HFFc6 (cell line): ENCODE data around the gene FAM83G. TPM values are rescaled to one million over a fixed set of nuclear protein-coding genes. Genes with fewer than 3 reads are reported as not detected.

Experiments used
- DNase-seq: peaks from one replicate; pipeline ENCODE4 v3.0.0-alpha.2; 2018
- H3K27ac Mint-ChIP-seq: 2 replicates; pipeline ENCODE4 v1.8.0; 2020; ENCODE audit warnings: mild to moderate bottlenecking, mixed read lengths
- H3K27me3 Mint-ChIP-seq: 2 replicates; pipeline ENCODE4 v1.8.0; 2021; ENCODE audit warnings: mild to moderate bottlenecking, moderate library complexity, mixed read lengths; ENCODE audit not compliant: insufficient read depth
- H3K36me3 Mint-ChIP-seq: 2 replicates; pipeline ENCODE4 v1.8.0; 2021; ENCODE audit warnings: low read depth, mixed read lengths
- H3K4me1 Mint-ChIP-seq: 2 replicates; pipeline ENCODE4 v1.8.0; 2020; ENCODE audit warnings: low read depth, mixed read lengths
- H3K4me3 Mint-ChIP-seq: 2 replicates; pipeline ENCODE4 v1.8.0; 2020; ENCODE audit warnings: mild to moderate bottlenecking, moderate library complexity, mixed read lengths
- H3K9me3 Mint-ChIP-seq: 2 replicates; pipeline ENCODE4 v1.8.0; 2020; ENCODE audit warnings: mild to moderate bottlenecking, mixed read lengths
- total RNA-seq, 6 experiments: library from RNA; stranded (reverse); fragmentation: NEBNext Ultra II Directional; extraction: Animal tissue kit (Norgen Biotek cat#: 25700); gene quantifications; 2 replicates in 1 of 6; 3 replicates in 5 of 6; pipeline ENCODE4 v1.2.3, GENCODE V29; 2021
- TF ChIP-seq, protein P1 (sequence below): fragments of 200-600 bp; sonication (generic); IDR thresholded peaks from 2 replicates; pipeline ENCODE4 v1.5.0; 2021; ENCODE audit warnings: antibody characterized with exemption, mild to moderate bottlenecking

Gene FAM83G
- total RNA-seq, 6 experiments from 2014 or later: 21.0 to 24.0 (median 21.7) TPM

DNA sequence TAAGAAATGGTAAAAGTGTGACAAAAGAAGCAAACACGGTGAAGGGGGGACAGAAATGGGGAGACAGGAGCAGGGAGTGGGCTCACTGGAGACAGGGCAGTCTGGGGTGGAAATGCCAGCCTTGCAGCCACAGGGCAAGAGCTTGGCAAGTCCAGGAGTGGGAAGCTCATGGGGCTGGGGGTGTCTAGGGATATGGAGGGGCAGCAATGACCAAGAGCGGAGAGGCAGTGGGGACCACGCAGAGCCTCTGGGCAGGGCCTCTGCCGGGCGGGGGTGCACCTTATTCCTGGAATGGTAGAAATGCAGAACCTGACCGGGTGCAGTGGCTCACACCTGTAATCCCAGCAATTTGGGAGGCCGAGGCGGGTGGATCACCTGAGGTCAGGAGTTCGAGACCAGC is 40.0 kb downstream of the FAM83G start:
- Mint-ChIP-seq H3K4me1 (peaks cover 40% of the 10 kb centered on the region), H3K36me3 (no peaks in the 10 kb centered on the region), H3K4me3 (no peak overlapping the region), H3K9me3 (no peaks in the 10 kb centered on the region), H3K27ac (no peak overlapping the region), H3K27me3 (peaks cover 4% of the 10 kb centered on the region)
- TF ChIP-seq, protein P1, sequence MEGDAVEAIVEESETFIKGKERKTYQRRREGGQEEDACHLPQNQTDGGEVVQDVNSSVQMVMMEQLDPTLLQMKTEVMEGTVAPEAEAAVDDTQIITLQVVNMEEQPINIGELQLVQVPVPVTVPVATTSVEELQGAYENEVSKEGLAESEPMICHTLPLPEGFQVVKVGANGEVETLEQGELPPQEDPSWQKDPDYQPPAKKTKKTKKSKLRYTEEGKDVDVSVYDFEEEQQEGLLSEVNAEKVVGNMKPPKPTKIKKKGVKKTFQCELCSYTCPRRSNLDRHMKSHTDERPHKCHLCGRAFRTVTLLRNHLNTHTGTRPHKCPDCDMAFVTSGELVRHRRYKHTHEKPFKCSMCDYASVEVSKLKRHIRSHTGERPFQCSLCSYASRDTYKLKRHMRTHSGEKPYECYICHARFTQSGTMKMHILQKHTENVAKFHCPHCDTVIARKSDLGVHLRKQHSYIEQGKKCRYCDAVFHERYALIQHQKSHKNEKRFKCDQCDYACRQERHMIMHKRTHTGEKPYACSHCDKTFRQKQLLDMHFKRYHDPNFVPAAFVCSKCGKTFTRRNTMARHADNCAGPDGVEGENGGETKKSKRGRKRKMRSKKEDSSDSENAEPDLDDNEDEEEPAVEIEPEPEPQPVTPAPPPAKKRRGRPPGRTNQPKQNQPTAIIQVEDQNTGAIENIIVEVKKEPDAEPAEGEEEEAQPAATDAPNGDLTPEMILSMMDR: no peak
- DNase-seq: no peak

DNA sequence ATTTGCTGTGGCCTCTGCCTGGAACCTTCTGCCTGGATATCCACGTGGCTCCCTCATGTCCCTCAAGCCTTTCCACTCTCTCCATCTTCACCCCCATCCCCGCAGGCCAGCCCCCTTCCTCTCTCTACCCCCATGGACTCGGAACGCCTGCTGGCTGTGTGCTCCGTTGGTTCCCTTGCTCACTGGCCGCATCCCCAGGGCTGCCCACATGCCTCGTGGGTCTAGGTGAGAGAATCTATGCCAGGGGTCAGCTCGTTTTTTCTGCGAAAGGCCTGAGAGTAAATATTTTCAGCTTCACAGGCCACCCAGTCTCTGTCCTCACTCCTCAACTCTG is 40.6 kb downstream of the FAM83G start:
- Mint-ChIP-seq H3K27ac (peak overlapping the region; percentile 31; the same call in 1 of the 2 replicates), H3K36me3 (no peaks in the 10 kb centered on the region), H3K4me3 (no peak overlapping the region), H3K27me3 (peaks cover 4% of the 10 kb centered on the region), H3K4me1 (peaks cover 38% of the 10 kb centered on the region), H3K9me3 (no peaks in the 10 kb centered on the region)
- TF ChIP-seq, protein P1: no peak
- no peak for DNase-seq

DNA sequence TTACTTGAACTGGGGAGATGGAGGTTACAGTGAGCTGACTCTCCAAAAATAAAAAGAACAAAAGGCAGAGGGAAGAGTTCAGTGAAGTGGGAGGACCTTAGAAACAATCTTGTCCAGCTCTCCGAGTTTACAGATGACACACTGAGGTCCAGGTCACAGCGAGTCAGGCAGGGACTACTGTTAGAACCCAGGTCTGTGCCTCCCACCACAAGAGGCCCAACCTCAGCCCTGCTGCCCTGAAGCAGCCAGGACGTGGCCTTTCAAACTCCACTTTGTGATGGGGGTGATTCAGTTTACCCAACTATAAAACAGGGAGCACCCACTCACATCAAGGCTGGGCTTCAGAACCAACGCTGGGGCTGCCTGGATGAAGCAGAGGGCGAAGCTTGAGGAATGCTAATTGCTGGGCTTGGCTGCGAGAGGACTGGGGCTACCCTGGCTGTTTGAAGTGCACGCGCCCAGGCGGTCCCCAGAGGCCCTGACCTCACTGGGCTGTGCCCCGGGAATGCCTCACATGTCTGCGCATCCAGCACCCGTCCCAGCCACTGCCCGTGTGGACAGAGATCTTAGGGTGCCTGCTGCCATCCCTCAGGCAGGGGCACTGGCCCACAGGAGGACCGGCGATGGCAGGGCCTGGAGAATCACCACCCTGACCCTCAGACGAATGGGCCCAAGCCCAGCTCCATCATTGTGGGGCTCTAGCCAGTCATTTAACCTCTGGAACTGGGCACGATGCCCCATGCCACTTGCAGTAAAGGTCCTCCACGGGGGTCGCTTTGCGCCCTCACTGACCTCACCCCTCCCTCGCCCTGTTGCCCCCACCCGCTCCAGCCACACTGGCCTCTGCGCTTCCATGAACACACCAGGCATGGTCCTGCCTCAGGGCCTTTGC is 41.2 kb downstream of the FAM83G start:
- TF ChIP-seq, protein P1: no peak
- Mint-ChIP-seq H3K36me3 (no peaks in the 10 kb centered on the region), H3K27ac (peak overlapping the region; percentile 77), H3K4me3 (no peak overlapping the region), H3K9me3 (no peaks in the 10 kb centered on the region), H3K4me1 (peaks cover 38% of the 10 kb centered on the region), H3K27me3 (peaks cover 4% of the 10 kb centered on the region)
- peak; percentile 36 for DNase-seq

DNA sequence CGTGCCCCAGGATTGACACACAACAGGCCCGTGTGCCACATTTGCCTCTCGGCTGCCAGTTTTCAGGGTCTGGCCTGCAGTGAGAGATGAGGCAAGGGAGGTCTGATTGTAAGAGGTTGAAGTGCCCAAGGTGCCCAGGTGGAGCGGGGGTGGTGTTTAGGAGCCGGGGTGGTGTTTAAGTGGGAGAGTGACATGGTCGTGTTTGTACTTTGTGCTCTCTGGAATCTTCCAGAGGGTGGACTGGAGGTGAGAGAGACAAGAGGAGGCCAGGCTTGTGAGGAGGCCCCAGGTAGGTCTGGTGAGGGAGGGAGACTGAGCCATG is 42.1 kb downstream of the FAM83G start:
- Mint-ChIP-seq H3K9me3 (no peaks in the 10 kb centered on the region), H3K4me1 (peaks cover 38% of the 10 kb centered on the region), H3K4me3 (no peak overlapping the region), H3K27ac (peak overlapping the region; percentile 77), H3K27me3 (peaks cover 4% of the 10 kb centered on the region), H3K36me3 (no peaks in the 10 kb centered on the region)
- no peak for DNase-seq
- TF ChIP-seq, protein P1: no peak

DNA sequence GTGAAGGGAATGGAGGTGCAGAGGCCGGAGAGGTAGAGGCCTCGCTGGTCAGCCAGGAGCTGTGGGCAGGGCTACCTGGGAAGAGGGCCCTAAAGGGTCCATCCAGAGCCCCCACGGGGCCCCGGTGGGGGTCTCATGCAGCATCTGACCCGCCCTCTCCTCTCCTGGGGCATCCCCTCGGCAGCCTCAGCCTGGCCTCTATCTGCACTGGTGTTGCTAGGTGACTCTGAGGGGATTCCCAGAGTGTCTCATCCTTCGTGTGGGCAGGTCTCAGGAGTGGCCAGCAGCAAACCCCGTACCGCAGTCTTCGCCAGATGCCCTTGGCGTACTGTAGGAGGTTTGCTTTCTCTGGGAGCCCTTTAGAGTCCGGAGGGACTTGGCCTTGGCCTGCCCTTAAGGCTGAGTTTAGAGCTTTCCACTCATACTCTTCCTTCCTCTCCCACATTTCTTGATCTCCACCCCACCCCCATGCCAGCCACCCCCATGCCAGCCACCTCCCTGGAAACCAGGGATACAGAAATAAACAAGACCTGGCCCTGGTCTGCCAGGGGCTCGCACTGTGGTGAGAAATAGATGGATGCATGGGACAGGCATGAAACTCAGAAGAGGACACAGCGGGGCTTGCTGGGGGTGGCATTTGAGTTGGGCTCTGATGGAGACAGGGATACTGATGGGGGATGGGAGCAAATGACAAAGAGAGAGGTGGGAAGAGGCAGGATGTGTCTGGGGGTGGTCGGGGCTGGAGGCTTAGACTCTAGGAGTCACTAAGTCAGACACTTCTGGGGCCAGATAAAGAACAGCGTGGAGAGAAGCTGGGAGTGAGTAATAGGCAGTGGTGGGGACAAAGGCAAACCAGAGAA is 42.7 kb downstream of the FAM83G start:
- H3K36me3 Mint-ChIP-seq: no peaks in the 10 kb centered on the region
- peaks cover 38% of the 10 kb centered on the region for H3K4me1 Mint-ChIP-seq
- no peak for DNase-seq
- no peaks in the 10 kb centered on the region; the same call in 1 of the 2 replicates for H3K27me3 Mint-ChIP-seq
- H3K4me3 Mint-ChIP-seq: no peak overlapping the region
- H3K27ac Mint-ChIP-seq: peak overlapping the region; percentile 77
- TF ChIP-seq, protein P1: no peak
- H3K9me3 Mint-ChIP-seq: no peaks in the 10 kb centered on the region
